ENCODE data around the gene ZNF608. TPM values are rescaled to one million over a fixed set of nuclear protein-coding genes. Genes with fewer than 3 reads are reported as not detected.

ZNF608 gene
- total and polyA plus RNA-seq, 3 donors from 2014 or later, result 28.7 to 42.4 (median 42.1) TPM

GRCh38 chr5:124790301-124790894, 44.0 kb upstream of the ZNF608 start:
- Histone ChIP-seq H3K27me3 (no peaks in the 10 kb centered on the region), H3K36me3 (ENCODE audit: low read depth, missing control alignments) (no peaks in the 10 kb centered on the region), H3K9me3 (no peaks in the 10 kb centered on the region), H3K27ac (no peak overlapping the region), H3K4me3 (no peak overlapping the region), H3K4me1 (no peaks in the 10 kb centered on the region)
- DNase-seq, result no peak
- intact Hi-C loops (cut with DNase I; ENCODE audit: low total_unique reads), result no loop called here
- WGBS, 2 donors, result 83 to 88% methylated on average over 3 of the region's 3 CpGs
- TF ChIP-seq CTCF (IDR thresholded peaks at IDR 0.05), result no peak
- no peak for TF ChIP-seq POLR2A (IDR thresholded peaks at IDR 0.05)

GRCh38 chr5:124789104-124789605, 42.7 kb upstream of the ZNF608 start:
- no peak overlapping the region for H3K4me3 ChIP-seq
- no peak overlapping the region for H3K27ac ChIP-seq
- no peak for DNase-seq
- no peaks in the 10 kb centered on the region for H3K36me3 ChIP-seq (ENCODE audit: low read depth, missing control alignments)
- H3K4me1 ChIP-seq, result no peaks in the 10 kb centered on the region
- WGBS, 2 donors, result 88 to 93% methylated on average over 4 of the region's 4 CpGs
- H3K27me3 ChIP-seq, result no peaks in the 10 kb centered on the region
- TF ChIP-seq POLR2A (IDR thresholded peaks at IDR 0.05), result no peak
- TF ChIP-seq CTCF (IDR thresholded peaks at IDR 0.05), result no peak
- H3K9me3 ChIP-seq, result no peaks in the 10 kb centered on the region
- intact Hi-C loops (cut with DNase I; ENCODE audit: low total_unique reads), result no loop called here

GRCh38 chr5:124783794-124784193, 37.4 kb upstream of the ZNF608 start:
- intact Hi-C loops (cut with DNase I; ENCODE audit: low total_unique reads), result no loop called here
- Histone ChIP-seq H3K4me3 (no peak overlapping the region), H3K4me1 (no peaks in the 10 kb centered on the region), H3K9me3 (no peaks in the 10 kb centered on the region), H3K36me3 (ENCODE audit: low read depth, missing control alignments) (no peaks in the 10 kb centered on the region), H3K27me3 (no peaks in the 10 kb centered on the region), H3K27ac (no peak overlapping the region)
- TF ChIP-seq CTCF (IDR thresholded peaks at IDR 0.05) (no peak), POLR2A (IDR thresholded peaks at IDR 0.05) (no peak)
- no peak for DNase-seq
- 78 to 85% methylated on average over 2 of the region's 2 CpGs for WGBS, 2 donors

- Histone ChIP-seq H3K4me1 (no peaks in the 10 kb centered on the region), H3K36me3 (ENCODE audit: low read depth, missing control alignments) (no peaks in the 10 kb centered on the region), H3K27ac (no peak overlapping the region), H3K4me3 (no peak overlapping the region), H3K9me3 (no peaks in the 10 kb centered on the region), H3K27me3 (no peaks in the 10 kb centered on the region)
- WGBS, 2 donors, result 93 to 97% methylated on average over 3 of the region's 3 CpGs
- DNase-seq, result no peak
- TF ChIP-seq POLR2A (IDR thresholded peaks at IDR 0.05) (no peak), CTCF (IDR thresholded peaks at IDR 0.05) (no peak)
- intact Hi-C loops (cut with DNase I; ENCODE audit: low total_unique reads), result no loop called here
These were observed 36.8 kb upstream of the ZNF608 start for GRCh38 chr5:124783285-124783684.

- H3K9me3 ChIP-seq, result no peaks in the 10 kb centered on the region
- intact Hi-C loops (cut with DNase I; ENCODE audit: low total_unique reads), result no loop called here
- no peaks in the 10 kb centered on the region for H3K36me3 ChIP-seq (ENCODE audit: low read depth, missing control alignments)
- H3K4me3 ChIP-seq, result no peak overlapping the region
- H3K4me1 ChIP-seq, result no peaks in the 10 kb centered on the region
- whole genome bisulfite sequencing, 2 donors, result 95 to 96% methylated on average over 1 of the region's 1 CpG
- DNase-seq, result no peak
- H3K27me3 ChIP-seq, result no peaks in the 10 kb centered on the region
- no peak overlapping the region for H3K27ac ChIP-seq
- TF ChIP-seq CTCF (IDR thresholded peaks at IDR 0.05) (no peak), POLR2A (IDR thresholded peaks at IDR 0.05) (no peak)
These were observed 35.8 kb upstream of the ZNF608 start for GRCh38 chr5:124782262-124782661.

Measured in testis (tissue), 3 donors.